ENCODE results near the gene TEX2. TPM values are rescaled to one million over a fixed set of nuclear protein-coding genes. Genes with fewer than 3 reads are reported as not detected.

The TEX2 gene
- polyA plus RNA-seq, 1 of the 3 experiments (the other 2 are of a cell fraction), result 24.0 TPM

- 96% methylated on average over 7 of the region's 7 CpGs for WGBS (ENCODE audit: low lambda C conversion rate)
- Histone ChIP-seq H3K4me1 (ENCODE audit: control insufficient read depth in 1 of 2, insufficient read depth in 2 of 2, low read depth in 1 of 2, low read length in 1 of 2) (peaks cover 4 to 48% of the 10 kb centered on the region in 2 experiments; a peak in 3 of 4 replicates), H3K27me3 (ENCODE audit: insufficient read depth) (no peaks in the 10 kb centered on the region), H3F3A (replicated peaks; ENCODE audit: insufficient read depth) (peaks cover 33% of the 10 kb centered on the region), H4K20me1 (ENCODE audit: insufficient read depth) (no peaks in the 10 kb centered on the region), H3K36me3 (replicated peaks in 1 of 2; ENCODE audit: control insufficient read depth in 1 of 2, insufficient read depth in 2 of 2, low read length in 1 of 2) (peaks cover 29 to 82% of the 10 kb centered on the region in 2 experiments), H3K4me3 (ENCODE audit: low read depth in 2 of 2, low read length in 1 of 2) (no peak overlapping the region), H3K27ac (ENCODE audit: low read depth in 2 of 2, low read length in 1 of 2) (peak overlapping the region in 1 of 2 experiments; percentile 89; a peak in 2 of 4 replicates), H3K9me2 (no peaks in the 10 kb centered on the region), H3K9ac (no peak overlapping the region), H3K4me2 (no peak overlapping the region), H3K79me2 (ENCODE audit: insufficient read depth) (no peaks in the 10 kb centered on the region), H2AFZ (ENCODE audit: low read depth) (no peak overlapping the region), H3K9me3 (no peaks in the 10 kb centered on the region)
- CTCF ChIA-PET, result interaction anchor here (0.7 to 2.1 kb wide), 10 partner anchors 15 to 233 kb away, joined by 3 to 7 read pairs (median 4); no protein-coding TSS in a partner anchor
- POLR2A ChIA-PET, result no interaction called here
- DNase-seq, result peak; percentile 50
- TF ChIP-seq JUND (IDR thresholded peaks at IDR 0.05) (no peak), TCF12 (IDR thresholded peaks at IDR 0.05) (peak; percentile 30; the same call in 1 of the 2 replicates), EP300 (IDR thresholded peaks at IDR 0.05; ENCODE audit: borderline replicate concordance in 1 of 2, low read depth in 1 of 2, low read length in 1 of 2) (peak in 1 of 2 experiments; percentile 70; a peak in 2 of 4 replicates), GATA2 (CRISPR knock-in tag; IDR thresholded peaks at IDR 0.05) (0 out of 2 replicates have a peak, but pooled peaks have one; percentile 23), RCOR1 (IDR thresholded peaks at IDR 0.05; ENCODE audit: low read length) (peak; percentile 75; the same call in 1 of the 2 replicates)
Observed at GRCh38 chr17:64152428-64153125, 110.5 kb downstream of the TEX2 start.

GRCh38 chr17:64151016-64151368, 112.1 kb downstream of the TEX2 start:
- H3K4me2 ChIP-seq, result no peak overlapping the region
- no peaks in the 10 kb centered on the region for H3K27me3 ChIP-seq (ENCODE audit: insufficient read depth)
- ChIA-PET POLR2A (no interaction called here), CTCF (interaction anchor here (1.2 to 6.2 kb wide), 2 partner anchors 122 to 131 kb away, joined by 3 to 60 read pairs; no protein-coding TSS in a partner anchor)
- TF ChIP-seq CTCF (IDR thresholded peaks at IDR 0.05) (no peak), PBX3 (IDR thresholded peaks at IDR 0.05) (no peak), USF1 (IDR thresholded peaks at IDR 0.05; ENCODE audit: borderline replicate concordance, low read depth) (no peak)
- H4K20me1 ChIP-seq (ENCODE audit: insufficient read depth), result 0 out of 2 replicates have a peak, but pooled peaks cover 6% of the 10 kb centered on the region
- H3K79me2 ChIP-seq (ENCODE audit: insufficient read depth), result peaks cover 14% of the 10 kb centered on the region; the same call in 1 of the 2 replicates
- no peak overlapping the region for H3K4me3 ChIP-seq (ENCODE audit: low read depth in 2 of 2, low read length in 1 of 2)
- peaks cover 41 to 77% of the 10 kb centered on the region in 2 experiments for H3K36me3 ChIP-seq (replicated peaks in 1 of 2; ENCODE audit: control insufficient read depth in 1 of 2, insufficient read depth in 2 of 2, low read length in 1 of 2)
- DNase-seq, result no peak
- no peaks in the 10 kb centered on the region for H3K9me2 ChIP-seq
- peaks cover 11 to 48% of the 10 kb centered on the region in 2 experiments for H3K4me1 ChIP-seq (ENCODE audit: control insufficient read depth in 1 of 2, insufficient read depth in 2 of 2, low read depth in 1 of 2, low read length in 1 of 2)
- no peaks in the 10 kb centered on the region for H3K9me3 ChIP-seq
- WGBS (ENCODE audit: low lambda C conversion rate), result 96% methylated on average over 1 of the region's 1 CpG
- H3K9ac ChIP-seq, result no peak overlapping the region
- H3K27ac ChIP-seq (ENCODE audit: low read depth in 2 of 2, low read length in 1 of 2), result no peak overlapping the region; a peak in 1 of 4 replicates
- no peak overlapping the region for H2AFZ ChIP-seq (ENCODE audit: low read depth)
- peaks cover 45% of the 10 kb centered on the region for H3F3A ChIP-seq (replicated peaks; ENCODE audit: insufficient read depth)
